ENCODE data around the gene CDH2. TPM values are rescaled to one million over a fixed set of nuclear protein-coding genes. Genes with fewer than 3 reads are reported as not detected.

CDH2 gene
- total RNA-seq, 1 experiment from 2014 or later = 36.2 TPM

GRCh38 chr18:28189400-28190239 lies 12.7 kb upstream of the CDH2 start:
- Histone ChIP-seq H2AFZ (ENCODE audit: low read length) (no peak overlapping the region), H4K91ac (ENCODE audit: insufficient read length, low read depth, low read length) (no peak overlapping the region), H2BK20ac (ENCODE audit: low read depth, low read length, poor library complexity, severe bottlenecking) (no peak overlapping the region), H3K9me3 (ENCODE audit: control insufficient read depth, low read depth, low read length) (no peaks in the 10 kb centered on the region), H3K79me2 (ENCODE audit: insufficient read depth, low read length) (no peaks in the 10 kb centered on the region), H3T11ph (ENCODE audit: low read length) (no peak overlapping the region), H4K8ac (replicated peaks; ENCODE audit: insufficient read length, low read depth, low read length) (no peak overlapping the region), H2BK12ac (ENCODE audit: insufficient read length, low read depth, low read length) (no peak overlapping the region), H2BK15ac (ENCODE audit: low read depth, low read length) (no peak overlapping the region), H3K9ac (ENCODE audit: extremely low read depth, insufficient read length, low read length) (no peak overlapping the region), H2AK5ac (ENCODE audit: insufficient read length, low read length) (no peak overlapping the region), H3K4me2 (ENCODE audit: insufficient read depth, insufficient read length, low read length) (no peak overlapping the region), H3K4me1 (ENCODE audit: insufficient read depth, low read length) (no peaks in the 10 kb centered on the region), H3K4ac (ENCODE audit: low read depth, low read length) (no peak overlapping the region), H3K27me3 (ENCODE audit: insufficient read depth, low read length) (no peaks in the 10 kb centered on the region), H3K23ac (ENCODE audit: insufficient read length, low read depth, low read length) (no peak overlapping the region), H3K23me2 (ENCODE audit: insufficient read length, low read depth, low read length, poor library complexity, severe bottlenecking) (no peaks in the 10 kb centered on the region), H4K20me1 (ENCODE audit: control insufficient read depth, insufficient read depth, insufficient read length) (no peaks in the 10 kb centered on the region), H2BK120ac (ENCODE audit: low read depth, low read length, poor library complexity, severe bottlenecking) (no peak overlapping the region), H3K56ac (ENCODE audit: insufficient read length, low read depth, low read length) (no peak overlapping the region), H2BK5ac (ENCODE audit: insufficient read length, low read length) (no peak overlapping the region), H3K18ac (ENCODE audit: insufficient read length, low read depth, low read length) (no peak overlapping the region), H3K14ac (ENCODE audit: insufficient read depth, low read length) (no peak overlapping the region), H3K79me1 (ENCODE audit: insufficient read depth, low read depth, low read length, poor library complexity, severe bottlenecking) (no peaks in the 10 kb centered on the region), H3K27ac (ENCODE audit: insufficient read length, low read depth, low read length) (no peak overlapping the region), H4K5ac (ENCODE audit: insufficient read length, low read depth, low read length) (no peak overlapping the region)
- H3K4me3 Mint-ChIP-seq = no peak overlapping the region
- peaks cover 0 to 5% (median 2%) of the 10 kb centered on the region in 3 experiments; a peak in 4 of 7 replicates for H3K36me3 Mint-ChIP-seq (ENCODE audit: insufficient read depth in 1 of 3, low read depth in 3 of 3)
- H3K9me3 Mint-ChIP-seq = peaks cover 3% of the 10 kb centered on the region in 2 experiments; a peak in 3 of 5 replicates
- peak; percentile 86 for TF ChIP-seq CTCF (conservative IDR thresholded peaks at IDR 0.05)
- no CpG with 5 or more reads among the region's 5 CpGs for WGBS (ENCODE audit: extremely low coverage, insufficient read length, low lambda C conversion rate)
- H3K4me1 Mint-ChIP-seq = no peaks in the 10 kb centered on the region; a peak in 1 of 4 replicates
- H3K27ac Mint-ChIP-seq = no peak overlapping the region
- peak; percentile 52 for DNase-seq
- H3K27me3 Mint-ChIP-seq (ENCODE audit: low read depth) = no peaks in the 10 kb centered on the region
